SH-SY5Y (cell line): Measurements from ENCODE around the gene RNF5.

Experiments
- GATA2 ChIP-seq: IDR thresholded peaks from 2 replicates; pipeline ENCODE4 v1.6.1; 2011; ENCODE audit warnings: mild to moderate bottlenecking, low read depth, low read length
- GATA3 ChIP-seq: IDR thresholded peaks from 2 replicates; pipeline ENCODE4 v1.6.1; 2011; ENCODE audit warnings: low read depth, mild to moderate bottlenecking, low read length, moderate library complexity

DNA sequence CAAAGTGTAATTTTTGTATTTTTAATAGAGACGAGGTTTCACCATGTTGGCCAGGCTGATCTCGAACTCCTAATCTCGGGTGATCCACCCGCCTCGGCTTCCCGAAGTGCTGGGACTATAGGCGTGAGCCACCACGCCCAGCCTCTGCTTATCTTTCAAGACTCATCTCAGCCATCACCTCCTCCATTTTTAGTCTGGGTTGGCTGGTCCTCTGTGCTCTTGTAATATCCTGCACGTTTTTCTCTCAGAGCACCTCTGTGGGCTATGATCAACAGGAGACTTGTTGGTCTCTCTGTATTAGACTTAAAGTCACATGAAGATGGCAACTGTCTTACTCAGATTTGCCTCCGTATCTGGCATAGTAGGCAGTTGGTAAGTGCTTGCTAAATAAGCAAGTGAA is 38.1 kb downstream of the RNF5 start:
- no peak for TF ChIP-seq GATA3
- TF ChIP-seq GATA2: no peak
